NB4 (cell line): ENCODE measurements around the gene C1QTNF12.

Source experiments
- POLR2A ChIP-seq: IDR thresholded peaks from 2 replicates; pipeline ENCODE4 v1.6.1; 2011; ENCODE audit warnings: mild to moderate bottlenecking; ENCODE audit not compliant: insufficient read length; ENCODE audit errors: extremely low read depth
- TF ChIP-seq, protein P1 (sequence below): IDR thresholded peaks from one replicate; pipeline ENCODE4 v1.5.1; 2012; ENCODE audit warnings: low read depth, low read length

DNA sequence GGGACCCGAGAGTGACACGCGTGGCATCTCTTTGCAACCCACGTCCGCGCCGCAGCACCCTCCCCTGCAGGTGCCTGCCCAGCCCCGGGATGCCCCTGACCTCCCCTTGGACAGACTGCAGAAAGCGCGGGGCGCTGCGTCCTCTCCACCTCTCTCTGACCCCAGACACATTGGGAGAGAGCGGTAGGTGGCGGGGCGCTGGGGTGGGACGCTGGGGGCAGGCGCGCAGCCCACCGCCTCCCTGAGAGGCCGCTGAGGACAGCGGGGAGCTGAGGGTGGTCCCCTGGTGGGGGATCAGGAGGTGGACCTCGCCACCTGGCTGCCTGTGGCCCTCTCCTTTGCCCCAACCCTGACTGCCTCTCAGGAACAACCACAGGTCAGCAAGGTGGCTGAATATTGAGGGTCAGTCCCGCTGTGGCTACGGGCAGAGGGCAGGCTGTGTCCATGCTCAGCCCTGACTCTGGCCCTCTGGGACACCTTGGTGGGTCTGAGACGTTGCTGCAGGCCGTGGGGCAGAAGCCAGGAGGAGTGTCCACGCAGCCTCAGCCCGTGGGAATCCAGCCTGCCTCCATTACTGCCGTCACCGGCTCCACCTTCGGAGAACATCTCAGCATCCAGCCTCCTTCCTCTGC is 27.9 kb upstream of the C1QTNF12 start:
- TF ChIP-seq, protein P1, sequence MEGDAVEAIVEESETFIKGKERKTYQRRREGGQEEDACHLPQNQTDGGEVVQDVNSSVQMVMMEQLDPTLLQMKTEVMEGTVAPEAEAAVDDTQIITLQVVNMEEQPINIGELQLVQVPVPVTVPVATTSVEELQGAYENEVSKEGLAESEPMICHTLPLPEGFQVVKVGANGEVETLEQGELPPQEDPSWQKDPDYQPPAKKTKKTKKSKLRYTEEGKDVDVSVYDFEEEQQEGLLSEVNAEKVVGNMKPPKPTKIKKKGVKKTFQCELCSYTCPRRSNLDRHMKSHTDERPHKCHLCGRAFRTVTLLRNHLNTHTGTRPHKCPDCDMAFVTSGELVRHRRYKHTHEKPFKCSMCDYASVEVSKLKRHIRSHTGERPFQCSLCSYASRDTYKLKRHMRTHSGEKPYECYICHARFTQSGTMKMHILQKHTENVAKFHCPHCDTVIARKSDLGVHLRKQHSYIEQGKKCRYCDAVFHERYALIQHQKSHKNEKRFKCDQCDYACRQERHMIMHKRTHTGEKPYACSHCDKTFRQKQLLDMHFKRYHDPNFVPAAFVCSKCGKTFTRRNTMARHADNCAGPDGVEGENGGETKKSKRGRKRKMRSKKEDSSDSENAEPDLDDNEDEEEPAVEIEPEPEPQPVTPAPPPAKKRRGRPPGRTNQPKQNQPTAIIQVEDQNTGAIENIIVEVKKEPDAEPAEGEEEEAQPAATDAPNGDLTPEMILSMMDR: no peak
- TF ChIP-seq POLR2A: no peak
